Hepatocyte (in vitro differentiated cells): Measurements from ENCODE around the gene TAS2R41. TPM values are rescaled to one million over a fixed set of nuclear protein-coding genes. Genes with fewer than 3 reads are reported as not detected.
A peak's percentile ranks its signal among the peaks of the same experiment; 100 is the strongest.

ENCODE experiments used
- DNase-seq: peaks from one replicate; pipeline ENCODE4 v3.0.0-alpha.2; 2016; ENCODE audit warnings: low spot score
- H2AFZ ChIP-seq: fragments of 200-600 bp; sonication (generic); 2 replicates; pipeline ENCODE4 v1.6.0; 2016; ENCODE audit warnings: antibody characterized with exemption, mild to moderate bottlenecking
- H3K27ac ChIP-seq: fragments of 200-600 bp; sonication (generic); 2 replicates; pipeline ENCODE4 v1.5.1; 2016; ENCODE audit warnings: mild to moderate bottlenecking
- H3K27me3 ChIP-seq: fragments of 200-600 bp; sonication (generic); 2 replicates; pipeline ENCODE4 v1.6.1; 2016
- H3K36me3 ChIP-seq: fragments of 200-600 bp; sonication (generic); replicated peaks from 2 replicates; pipeline ENCODE4 v1.5.1; 2016; ENCODE audit warnings: low read depth; ENCODE audit not compliant: insufficient read depth
- H3K4me1 ChIP-seq: fragments of 200-600 bp; sonication (generic); 2 replicates; pipeline ENCODE4 v1.5.1; 2016; ENCODE audit warnings: mild to moderate bottlenecking, moderate library complexity; ENCODE audit not compliant: insufficient read depth
- H3K4me2 ChIP-seq: fragments of 200-600 bp; sonication (generic); 2 replicates; pipeline ENCODE4 v1.6.0; 2016
- H3K4me3 ChIP-seq: fragments of 200-600 bp; sonication (generic); 2 replicates; pipeline ENCODE4 v1.5.1; 2016; ENCODE audit warnings: mild to moderate bottlenecking
- H3K79me2 ChIP-seq: fragments of 200-600 bp; sonication (generic); 2 replicates; pipeline ENCODE4 v1.6.0; 2017; ENCODE audit warnings: mild to moderate bottlenecking
- H3K9me2 ChIP-seq: fragments of 200-600 bp; sonication (generic); replicated peaks from 2 replicates; pipeline ENCODE4 v1.6.0; 2017; ENCODE audit warnings: mild to moderate bottlenecking; ENCODE audit not compliant: insufficient read depth
- H3K9me3 ChIP-seq: fragments of 200-600 bp; sonication (generic); 2 replicates; pipeline ENCODE4 v1.5.1; 2016; ENCODE audit warnings: low read depth, mild to moderate bottlenecking
- H4K20me1 ChIP-seq: fragments of 200-600 bp; sonication (generic); 2 replicates; pipeline ENCODE4 v1.6.0; 2016; ENCODE audit warnings: mild to moderate bottlenecking; ENCODE audit not compliant: insufficient read depth, poor library complexity, severe bottlenecking
- EZH2 ChIP-seq: fragments of 200-600 bp; sonication (generic); IDR thresholded peaks from 2 replicates; pipeline ENCODE4 v1.6.1; 2016; ENCODE audit warnings: antibody characterized with exemption, mild to moderate bottlenecking, borderline replicate concordance
- EZH2phosphoT487 ChIP-seq: fragments of 200-600 bp; sonication (generic); IDR thresholded peaks from one replicate; pipeline ENCODE4 v1.6.1; 2018; ENCODE audit warnings: antibody characterized with exemption, mild to moderate bottlenecking, low read depth, moderate library complexity; ENCODE audit not compliant: unreplicated experiment, severe bottlenecking
- WGBS: methylation state at CpG from one replicate; pipeline ENCODE4 v1.1.6; 2016; ENCODE audit warnings: low lambda C conversion rate; ENCODE audit errors: missing lambda C conversion rate; 5-methylcytosine and 5-hydroxymethylcytosine counted together
- polyA plus RNA-seq: library from polyadenylated mRNA; unstranded; fragments of >200 nt; fragmentation: Nextera tagmentation; extraction: Ambion mirVana; gene quantifications from 2 replicates; pipeline ENCODE4 v1.2.1, GENCODE V29; 2016
- total RNA-seq: library from RNA; depleted of rRNA; stranded (reverse); fragments of >200 nt; gene quantifications from 2 replicates; pipeline ENCODE4 v1.2.3, GENCODE V29; 2014
- TF ChIP-seq, protein P1 (sequence below): fragments of 200-600 bp; sonication (generic); IDR thresholded peaks from 2 replicates; pipeline ENCODE4 v1.5.1; 2016; ENCODE audit warnings: antibody characterized with exemption, mild to moderate bottlenecking; ENCODE audit not compliant: poor library complexity

The TAS2R41 gene
- total and polyA plus RNA-seq, 2 experiments from 2014 or later = not detected

DNA sequence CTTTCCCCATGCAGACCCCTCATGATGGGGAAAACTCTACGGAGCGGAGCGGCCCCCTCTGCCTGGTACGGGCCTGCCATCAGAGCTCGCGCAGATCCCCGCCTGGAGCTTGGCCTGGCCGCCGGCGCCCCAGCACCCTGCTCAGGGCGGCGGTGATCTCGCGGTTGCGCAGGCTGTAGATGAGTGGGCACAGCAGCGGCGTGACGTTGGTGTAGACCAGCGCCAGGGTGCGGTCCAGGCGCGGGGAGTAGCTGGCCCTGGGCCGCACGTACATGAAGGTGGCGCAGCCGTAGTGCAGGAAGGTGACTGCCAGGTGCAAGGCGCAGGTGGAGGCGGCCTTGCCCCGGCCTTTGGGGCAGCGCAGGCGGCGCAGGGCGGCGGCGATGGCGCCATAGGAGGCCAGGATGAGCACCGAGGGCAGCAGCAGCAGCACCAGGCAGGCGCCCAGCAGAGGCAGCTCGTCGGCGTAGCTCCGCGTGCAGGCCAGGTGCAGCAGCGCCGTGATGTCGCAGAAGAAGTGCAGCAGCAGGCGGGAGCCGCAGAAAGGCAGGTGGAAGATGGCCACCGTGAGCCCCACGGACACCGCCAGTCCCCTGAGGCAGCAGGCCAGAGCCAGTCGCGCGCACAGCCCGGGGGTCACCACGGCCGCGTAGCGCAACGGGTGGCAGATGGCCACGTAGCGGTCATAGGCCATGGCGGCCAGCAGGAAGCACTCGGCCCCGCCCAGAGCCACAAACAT is 33.4 kb downstream of the TAS2R41 start:
- Histone ChIP-seq H2AFZ (no peak overlapping the region), H3K27me3 (no peaks in the 10 kb centered on the region), H3K9me3 (no peaks in the 10 kb centered on the region), H3K4me1 (peaks cover 6% of the 10 kb centered on the region), H3K79me2 (no peaks in the 10 kb centered on the region), H3K27ac (no peak overlapping the region), H4K20me1 (no peaks in the 10 kb centered on the region), H3K9me2 (no peaks in the 10 kb centered on the region), H3K4me3 (no peak overlapping the region), H3K36me3 (no peaks in the 10 kb centered on the region), H3K4me2 (no peak overlapping the region)
- DNase-seq = no peak
- WGBS = 98% methylated on average over 65 of the region's 65 CpGs
- TF ChIP-seq EZH2 (no peak), EZH2phosphoT487 (no peak)
- TF ChIP-seq, protein P1, sequence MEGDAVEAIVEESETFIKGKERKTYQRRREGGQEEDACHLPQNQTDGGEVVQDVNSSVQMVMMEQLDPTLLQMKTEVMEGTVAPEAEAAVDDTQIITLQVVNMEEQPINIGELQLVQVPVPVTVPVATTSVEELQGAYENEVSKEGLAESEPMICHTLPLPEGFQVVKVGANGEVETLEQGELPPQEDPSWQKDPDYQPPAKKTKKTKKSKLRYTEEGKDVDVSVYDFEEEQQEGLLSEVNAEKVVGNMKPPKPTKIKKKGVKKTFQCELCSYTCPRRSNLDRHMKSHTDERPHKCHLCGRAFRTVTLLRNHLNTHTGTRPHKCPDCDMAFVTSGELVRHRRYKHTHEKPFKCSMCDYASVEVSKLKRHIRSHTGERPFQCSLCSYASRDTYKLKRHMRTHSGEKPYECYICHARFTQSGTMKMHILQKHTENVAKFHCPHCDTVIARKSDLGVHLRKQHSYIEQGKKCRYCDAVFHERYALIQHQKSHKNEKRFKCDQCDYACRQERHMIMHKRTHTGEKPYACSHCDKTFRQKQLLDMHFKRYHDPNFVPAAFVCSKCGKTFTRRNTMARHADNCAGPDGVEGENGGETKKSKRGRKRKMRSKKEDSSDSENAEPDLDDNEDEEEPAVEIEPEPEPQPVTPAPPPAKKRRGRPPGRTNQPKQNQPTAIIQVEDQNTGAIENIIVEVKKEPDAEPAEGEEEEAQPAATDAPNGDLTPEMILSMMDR = no peak

DNA sequence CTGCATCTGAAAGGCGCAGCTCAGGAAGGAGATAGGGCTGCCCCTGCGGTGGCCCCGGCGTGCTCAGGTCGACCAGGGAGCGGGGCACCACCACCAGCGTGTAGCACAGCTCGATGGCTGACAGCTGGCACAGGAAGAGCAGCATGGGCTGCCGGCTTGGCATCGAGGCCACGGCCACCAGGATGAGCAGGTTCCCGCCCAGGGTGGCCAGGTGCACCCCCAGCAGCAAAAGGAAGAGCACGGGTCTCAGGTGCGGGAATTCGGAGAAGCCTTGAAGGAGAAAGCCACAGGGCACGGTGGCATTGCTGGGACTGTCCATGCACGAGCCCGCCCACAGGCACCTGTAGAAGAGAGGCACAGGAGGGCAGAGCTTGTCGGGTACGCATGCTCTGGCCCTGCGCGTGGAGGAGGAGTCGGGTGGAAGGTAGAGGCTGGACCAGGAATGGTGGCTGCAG is 33.9 kb downstream of the TAS2R41 start:
- no peak overlapping the region for H3K4me2 ChIP-seq
- H3K36me3 ChIP-seq = no peaks in the 10 kb centered on the region
- no peak for DNase-seq
- TF ChIP-seq EZH2phosphoT487 (no peak), EZH2 (no peak)
- no peak overlapping the region for H3K27ac ChIP-seq
- H3K4me3 ChIP-seq = no peak overlapping the region
- no peaks in the 10 kb centered on the region for H3K9me3 ChIP-seq
- peaks cover 6% of the 10 kb centered on the region for H3K4me1 ChIP-seq
- 98% methylated on average over 23 of the region's 23 CpGs for WGBS
- H3K27me3 ChIP-seq = no peaks in the 10 kb centered on the region
- H3K9me2 ChIP-seq = no peaks in the 10 kb centered on the region
- no peak overlapping the region for H2AFZ ChIP-seq
- H4K20me1 ChIP-seq = no peaks in the 10 kb centered on the region
- H3K79me2 ChIP-seq = no peaks in the 10 kb centered on the region

- Histone ChIP-seq H2AFZ (no peak overlapping the region), H4K20me1 (no peaks in the 10 kb centered on the region), H3K9me3 (no peaks in the 10 kb centered on the region), H3K79me2 (no peaks in the 10 kb centered on the region), H3K4me1 (peaks cover 6% of the 10 kb centered on the region), H3K36me3 (no peaks in the 10 kb centered on the region), H3K4me3 (no peak overlapping the region), H3K27me3 (no peaks in the 10 kb centered on the region), H3K9me2 (no peaks in the 10 kb centered on the region), H3K4me2 (peak overlapping the region; percentile 0), H3K27ac (peak overlapping the region; percentile 67)
- no peak for TF ChIP-seq EZH2phosphoT487
- TF ChIP-seq, protein P1 = no peak
- TF ChIP-seq EZH2 = no peak
- 67% methylated on average over 8 of the region's 8 CpGs for WGBS
- no peak for DNase-seq
These were observed 35.0 kb downstream of the TAS2R41 start for GRCh38 chr7:143512488-143513340.

- no peaks in the 10 kb centered on the region for H3K79me2 ChIP-seq
- TF ChIP-seq EZH2phosphoT487 (no peak), EZH2 (no peak)
- TF ChIP-seq, protein P1 = no peak
- no peaks in the 10 kb centered on the region for H4K20me1 ChIP-seq
- no peaks in the 10 kb centered on the region for H3K9me2 ChIP-seq
- no peak overlapping the region for H3K4me2 ChIP-seq
- no peak overlapping the region for H2AFZ ChIP-seq
- no peak for DNase-seq
- H3K36me3 ChIP-seq = no peaks in the 10 kb centered on the region
- no peak overlapping the region for H3K27ac ChIP-seq
- H3K4me3 ChIP-seq = no peak overlapping the region
- H3K27me3 ChIP-seq = no peaks in the 10 kb centered on the region
- no peaks in the 10 kb centered on the region for H3K9me3 ChIP-seq
- H3K4me1 ChIP-seq = peaks cover 6% of the 10 kb centered on the region
- 92% methylated on average over 2 of the region's 2 CpGs for WGBS
These were observed 36.8 kb downstream of the TAS2R41 start for GRCh38 chr7:143514487-143514886.
